Mesenchymal stem cell (in vitro differentiated cells and primary cell): ENCODE results near the gene HAUS3.

Experiments
- DNase-seq: peaks from one replicate; pipeline ENCODE4 v3.0.0-alpha.2; 2013
- H2AFZ ChIP-seq: one replicate; pipeline ENCODE4 v1.6.1; 2013; ENCODE audit warnings: low read depth, mild to moderate bottlenecking, control low read depth, inconsistent platforms, low read length, moderate library complexity
- H2AK5ac ChIP-seq: 2 replicates; pipeline ENCODE4 v1.6.1; 2013; ENCODE audit warnings: low read length, moderate library complexity, mild to moderate bottlenecking, inconsistent platforms; ENCODE audit not compliant: severe bottlenecking
- H2BK120ac ChIP-seq: one replicate; pipeline ENCODE4 v1.6.1; 2013; ENCODE audit warnings: low read depth, mild to moderate bottlenecking, inconsistent platforms, low read length, moderate library complexity
- H2BK12ac ChIP-seq, 2 experiments: one replicate each; pipeline ENCODE4 v1.6.1; 2013; ENCODE audit warnings: inconsistent platforms in 2 of 2, low read length in 2 of 2, mild to moderate bottlenecking in 2 of 2, moderate library complexity in 2 of 2, control low read depth in 1 of 2
- H2BK15ac ChIP-seq: one replicate; pipeline ENCODE4 v1.6.1; 2013; ENCODE audit warnings: mild to moderate bottlenecking, low read depth, inconsistent platforms; ENCODE audit not compliant: poor library complexity, severe bottlenecking
- H2BK5ac ChIP-seq: 2 replicates; pipeline ENCODE4 v1.6.1; 2013; ENCODE audit warnings: low read depth, mild to moderate bottlenecking, low read length, control low read depth, inconsistent platforms; ENCODE audit not compliant: poor library complexity, severe bottlenecking
- H3K14ac ChIP-seq, 2 experiments: one replicate each; pipeline ENCODE4 v1.6.1; 2013; ENCODE audit warnings: inconsistent platforms in 2 of 2, low read length in 2 of 2, control low read depth in 1 of 2, mild to moderate bottlenecking in 1 of 2, moderate library complexity in 1 of 2
- H3K18ac ChIP-seq, 2 experiments: one replicate each; pipeline ENCODE4 v1.6.1; 2013; ENCODE audit warnings: inconsistent platforms in 2 of 2, low read length in 2 of 2, control low read depth in 1 of 2, low read depth in 1 of 2, mild to moderate bottlenecking in 1 of 2
- H3K23ac ChIP-seq, 2 experiments: one replicate each; pipeline ENCODE4 v1.6.1; 2013; ENCODE audit warnings: inconsistent platforms in 2 of 2, low read length in 2 of 2, mild to moderate bottlenecking in 2 of 2, moderate library complexity in 2 of 2, control low read depth in 1 of 2
- H3K27ac ChIP-seq: 2 replicates; pipeline ENCODE4 v1.5.1; 2013; ENCODE audit warnings: mild to moderate bottlenecking, moderate library complexity, low read length, control low read depth, inconsistent platforms; ENCODE audit not compliant: poor library complexity, severe bottlenecking
- H3K27me3 ChIP-seq, 2 experiments: 2 replicates each; pipeline versions ENCODE4 v1.6.1 to v1.7.0; 2013; ENCODE audit warnings: low read length in 2 of 2, mild to moderate bottlenecking in 2 of 2, moderate library complexity in 2 of 2, control low read depth in 1 of 2, inconsistent platforms in 1 of 2; ENCODE audit not compliant: control insufficient read depth in 1 of 2, insufficient read depth in 1 of 2
- H3K36me3 ChIP-seq, 2 experiments: 2 replicates each; pipeline versions ENCODE4 v1.6.1 to v1.7.0; 2013; ENCODE audit warnings: low read length in 2 of 2, control low read depth in 1 of 2, inconsistent platforms in 1 of 2, low read depth in 1 of 2, mild to moderate bottlenecking in 1 of 2; ENCODE audit not compliant: insufficient read depth in 2 of 2, control insufficient read depth in 1 of 2
- H3K4ac ChIP-seq, 2 experiments: one replicate each; pipeline ENCODE4 v1.6.1; 2013; ENCODE audit warnings: inconsistent platforms in 2 of 2, low read length in 2 of 2, mild to moderate bottlenecking in 2 of 2, moderate library complexity in 2 of 2, control low read depth in 1 of 2, low read depth in 1 of 2
- H3K4me1 ChIP-seq: 2 replicates; pipeline ENCODE4 v1.6.1; 2013; ENCODE audit warnings: low read depth, low read length, control low read depth; ENCODE audit not compliant: control insufficient read depth, insufficient read depth
- H3K4me2 ChIP-seq: 2 replicates; pipeline ENCODE4 v1.6.1; 2013; ENCODE audit warnings: low read length, mild to moderate bottlenecking, inconsistent platforms; ENCODE audit not compliant: poor library complexity, severe bottlenecking
- H3K4me3 ChIP-seq, 2 experiments: 2 replicates each; pipeline versions ENCODE4 v1.5.1 to v1.7.0; 2013; ENCODE audit warnings: low read length in 2 of 2, mild to moderate bottlenecking in 2 of 2, control low read depth in 1 of 2, low read depth in 1 of 2; ENCODE audit not compliant: insufficient read depth in 1 of 2
- H3K79me1 ChIP-seq: replicated peaks from 2 replicates; pipeline ENCODE4 v1.6.1; 2013; ENCODE audit warnings: mild to moderate bottlenecking, control low read depth, low read length, inconsistent platforms; ENCODE audit not compliant: poor library complexity, severe bottlenecking
- H3K9ac ChIP-seq: 2 replicates; pipeline ENCODE4 v1.7.0; 2013; ENCODE audit warnings: mild to moderate bottlenecking, low read length, moderate library complexity
- H3K9me3 ChIP-seq: 2 replicates; pipeline ENCODE4 v1.7.0; 2013; ENCODE audit warnings: mild to moderate bottlenecking, low read length; ENCODE audit not compliant: control insufficient read depth
- H4K8ac ChIP-seq: one replicate; pipeline ENCODE4 v1.6.1; 2013; ENCODE audit warnings: inconsistent platforms, mild to moderate bottlenecking, low read length, moderate library complexity
- H4K91ac ChIP-seq: one replicate; pipeline ENCODE4 v1.6.1; 2013; ENCODE audit warnings: mild to moderate bottlenecking, low read length, inconsistent platforms
- WGBS: methylation state at CpG from one replicate; pipeline ENCODE4 v1.1.7; 2013; ENCODE audit warnings: mixed read lengths; 5-methylcytosine and 5-hydroxymethylcytosine counted together

Gene HAUS3

DNA sequence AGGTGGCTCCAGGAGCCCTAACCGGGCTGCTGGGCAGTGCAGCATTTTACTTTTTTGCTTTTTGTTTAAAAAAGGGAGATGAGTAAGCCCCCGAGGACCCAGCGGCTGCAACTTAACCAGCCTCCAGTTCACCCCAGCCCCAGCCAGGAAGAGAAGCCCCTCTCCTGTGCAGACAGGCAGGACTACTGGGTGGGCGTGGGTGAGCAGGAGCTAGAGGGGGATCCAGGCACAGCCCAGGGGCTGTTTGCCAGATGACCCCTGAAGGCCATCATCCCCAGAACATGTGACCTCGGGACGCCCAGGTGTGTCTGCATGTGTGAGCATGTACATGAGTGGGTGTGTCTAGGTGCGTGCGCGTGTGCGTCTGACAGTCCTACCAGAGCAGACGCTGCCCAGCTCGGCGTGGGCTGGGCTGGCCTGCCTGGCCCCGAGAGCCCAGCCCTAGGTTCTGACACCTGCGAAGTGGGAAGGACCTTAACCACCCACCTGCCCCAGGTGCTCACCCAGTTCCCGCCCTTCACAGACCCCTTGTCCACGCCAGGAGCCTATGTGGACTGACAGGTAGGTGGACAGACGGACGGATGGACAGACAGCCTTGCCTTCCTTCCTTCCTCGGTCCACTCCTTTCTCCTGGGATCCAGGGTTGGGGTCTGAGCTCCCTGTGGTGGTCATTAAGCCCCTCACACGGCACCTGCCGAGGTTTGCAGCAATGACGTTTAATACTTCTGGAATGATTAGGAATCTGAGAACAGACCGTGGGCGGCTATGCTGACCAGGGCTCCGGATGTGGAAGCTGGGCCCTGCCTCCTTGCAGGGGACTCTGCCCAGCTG is 7.8 kb upstream of the HAUS3 start:
- Histone ChIP-seq H2BK15ac (no peak overlapping the region), H3K9me3 (no peaks in the 10 kb centered on the region), H2AK5ac (no peak overlapping the region), H3K36me3 (peaks cover 55 to 82% of the 10 kb centered on the region in 2 experiments), H3K27me3 (no peaks in the 10 kb centered on the region), H3K4ac (no peak overlapping the region), H4K91ac (no peak overlapping the region), H2BK12ac (no peak overlapping the region), H3K18ac (no peak overlapping the region), H3K14ac (no peak overlapping the region), H3K4me1 (no peaks in the 10 kb centered on the region), H3K4me3 (no peak overlapping the region), H2AFZ (no peak overlapping the region), H3K27ac (no peak overlapping the region), H4K8ac (no peak overlapping the region), H3K79me1 (peaks cover 43% of the 10 kb centered on the region), H2BK5ac (no peak overlapping the region), H3K23ac (no peak overlapping the region), H2BK120ac (no peak overlapping the region), H3K9ac (no peak overlapping the region), H3K4me2 (no peak overlapping the region)
- WGBS: 92% methylated on average over 23 of the region's 26 CpGs
- DNase-seq: no peak

DNA sequence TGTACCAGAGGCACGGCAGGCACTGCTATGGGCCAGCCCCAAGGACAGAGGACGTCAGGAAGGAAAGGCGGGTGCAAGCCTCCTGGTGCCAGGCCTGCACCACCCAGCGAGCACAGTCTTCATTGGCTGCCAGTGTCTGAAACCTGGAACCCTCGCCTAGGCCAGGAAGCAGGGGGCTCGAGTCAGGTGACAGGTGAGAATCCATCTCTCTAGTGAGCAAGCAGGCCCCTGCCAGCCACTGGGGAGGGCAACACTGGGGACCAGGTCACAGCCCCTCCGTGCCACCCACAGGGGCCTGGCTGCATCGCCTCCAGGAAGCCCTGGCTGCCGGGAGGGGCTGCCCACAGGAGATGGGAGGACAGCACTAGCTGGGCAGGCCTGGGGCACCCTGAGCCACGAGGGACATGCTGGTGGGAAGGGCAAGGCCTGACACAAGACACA is 6.9 kb upstream of the HAUS3 start:
- Histone ChIP-seq H3K36me3 (peaks cover 46 to 77% of the 10 kb centered on the region in 2 experiments), H2AK5ac (no peak overlapping the region), H4K91ac (no peak overlapping the region), H3K23ac (no peak overlapping the region), H2BK12ac (no peak overlapping the region), H2BK120ac (no peak overlapping the region), H3K27ac (no peak overlapping the region), H3K9ac (no peak overlapping the region), H4K8ac (no peak overlapping the region), H3K14ac (no peak overlapping the region), H3K18ac (no peak overlapping the region), H2AFZ (no peak overlapping the region), H3K79me1 (peaks cover 43% of the 10 kb centered on the region), H3K4ac (no peak overlapping the region), H3K4me2 (no peak overlapping the region), H3K27me3 (no peaks in the 10 kb centered on the region), H3K4me1 (no peaks in the 10 kb centered on the region), H3K9me3 (no peaks in the 10 kb centered on the region), H2BK15ac (no peak overlapping the region), H2BK5ac (no peak overlapping the region), H3K4me3 (no peak overlapping the region)
- 93% methylated on average over 10 of the region's 10 CpGs for WGBS
- no peak for DNase-seq

DNA sequence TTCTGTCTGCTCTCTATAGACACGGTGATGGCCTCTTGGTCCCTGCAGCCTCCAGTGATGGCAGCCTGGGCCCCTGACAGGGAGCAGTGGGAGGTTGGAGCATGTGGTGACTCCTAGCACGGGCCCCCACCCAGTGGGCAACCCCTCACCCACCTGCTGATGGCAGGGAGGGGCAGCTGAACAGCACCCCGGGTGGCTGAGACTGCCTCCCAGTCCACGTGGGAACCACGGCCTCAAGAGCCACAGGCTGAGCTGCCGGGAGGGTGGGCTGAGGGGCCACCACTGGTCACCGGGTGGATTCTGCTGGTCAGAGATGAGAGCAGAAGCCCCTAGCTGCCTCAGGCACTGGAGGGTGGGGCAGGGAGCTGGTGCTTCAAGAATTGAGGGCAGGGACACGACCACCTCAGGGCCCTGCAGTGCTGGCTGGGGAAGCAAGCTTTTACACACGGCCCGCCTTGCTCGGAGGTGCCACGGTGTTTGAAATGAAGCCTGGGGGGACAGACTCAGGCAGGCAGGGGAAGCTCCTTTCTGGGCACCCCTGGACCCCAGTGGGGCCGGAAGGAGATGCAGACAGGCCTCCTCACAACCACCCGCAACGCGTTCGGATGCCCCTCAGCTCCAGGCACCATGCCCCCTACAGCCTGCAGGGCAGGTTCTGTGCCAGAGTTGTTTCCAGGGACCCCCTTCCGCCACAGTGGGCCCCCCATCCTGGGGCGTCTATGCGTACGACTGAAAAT is 6.3 kb upstream of the HAUS3 start:
- DNase-seq: no peak
- Histone ChIP-seq H2BK120ac (no peak overlapping the region), H3K9ac (no peak overlapping the region), H3K36me3 (peaks cover 40 to 71% of the 10 kb centered on the region in 2 experiments), H2AK5ac (no peak overlapping the region), H3K4me3 (no peak overlapping the region), H3K4ac (no peak overlapping the region), H3K14ac (no peak overlapping the region), H2AFZ (no peak overlapping the region), H2BK12ac (no peak overlapping the region), H3K27ac (no peak overlapping the region), H2BK5ac (no peak overlapping the region), H3K4me1 (peaks cover 2% of the 10 kb centered on the region), H3K27me3 (no peaks in the 10 kb centered on the region), H3K9me3 (no peaks in the 10 kb centered on the region), H4K8ac (no peak overlapping the region), H3K79me1 (peaks cover 37% of the 10 kb centered on the region), H4K91ac (no peak overlapping the region), H3K4me2 (no peak overlapping the region), H3K23ac (no peak overlapping the region), H2BK15ac (no peak overlapping the region), H3K18ac (no peak overlapping the region)
- 92% methylated on average over 21 of the region's 21 CpGs for WGBS
